Adipose tissue (tissue), 3 donors: Measurements from ENCODE around the gene MAGI2. TPM values are rescaled to one million over a fixed set of nuclear protein-coding genes. Genes with fewer than 3 reads are reported as not detected.
"Not testable (repeated sequence)": the region's sequence is repeated elsewhere in the genome, so short reads cannot be mapped to it uniquely, and the experiment has no call there.

ENCODE experiments used
- H3K27ac ChIP-seq: one replicate; pipeline ENCODE4 v1.5.1; 2013; ENCODE audit warnings: low read depth, low read length
- WGBS, 3 donors: extraction: QIAGEN DNeasy Blood & Tissue Kit; methylation state at CpG; one replicate each; pipeline ENCODE4 v1.1.7; 2013; 5-methylcytosine and 5-hydroxymethylcytosine counted together
- polyA plus RNA-seq, 3 donors: library from polyadenylated mRNA; stranded (reverse); fragments of 200-250 nt; gene quantifications; one replicate each; pipeline ENCODE4 v1.2.3, GENCODE V29; 2013
- donor health status: healthy with polysubstance abuse.
- donor health status: Bipolar disorder and iron deficiency.
- donor health status: healthy.

Gene MAGI2
- polyA plus RNA-seq, 3 donors, result 0.81 to 3.2 (median 2.2) TPM

DNA sequence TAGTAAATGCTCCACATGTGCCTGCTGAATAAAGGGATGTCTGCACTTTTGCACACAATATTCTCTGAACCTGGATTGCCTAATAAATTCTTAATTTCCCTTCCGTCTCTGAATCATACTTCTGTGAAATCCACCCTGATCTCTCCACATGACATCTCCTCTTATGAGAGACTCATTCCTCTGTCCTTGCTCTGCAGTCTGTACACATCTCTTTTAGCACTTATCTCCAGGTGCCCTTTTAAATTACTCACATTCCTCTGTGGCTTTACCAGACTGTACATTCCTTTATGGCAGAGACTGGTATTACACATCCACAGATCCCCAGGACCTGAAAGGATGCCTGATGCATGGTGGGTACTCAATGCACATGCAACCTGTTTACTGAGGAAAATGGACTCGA, 1127.3 kb downstream of the MAGI2 start:
- WGBS, 3 donors, result 78 to 84% (median 79%) methylated on average over 2 of the region's 2 CpGs
- H3K27ac ChIP-seq, result no peak overlapping the region

GRCh38 chr7:78323118-78323517, 1130.3 kb downstream of the MAGI2 start:
- no peak overlapping the region for H3K27ac ChIP-seq
- WGBS, 3 donors, result 42 to 68% (median 53%) methylated on average over 1 of the region's 1 CpG

DNA sequence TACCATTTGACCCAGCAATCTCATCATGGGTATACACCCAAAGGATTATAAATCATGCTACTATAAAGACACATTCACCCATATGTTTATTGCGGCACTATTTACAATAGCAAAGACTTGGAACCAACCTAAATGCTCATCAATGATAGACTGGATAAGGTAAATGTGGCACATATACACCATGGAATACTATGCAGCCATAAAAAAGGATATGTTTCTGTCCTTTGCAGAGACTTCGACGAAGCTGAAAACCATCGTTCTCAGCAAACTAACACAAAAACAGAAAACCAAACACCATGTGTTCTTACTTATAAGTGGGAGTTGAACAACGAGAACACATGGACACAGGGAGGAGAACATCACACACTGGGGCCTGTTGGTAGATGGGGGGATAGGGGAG, 1131.2 kb downstream of the MAGI2 start:
- WGBS, 3 donors, result 93 to 97% (median 93%) methylated on average over 5 of the region's 5 CpGs
- H3K27ac ChIP-seq, result not testable (repeated sequence)

DNA sequence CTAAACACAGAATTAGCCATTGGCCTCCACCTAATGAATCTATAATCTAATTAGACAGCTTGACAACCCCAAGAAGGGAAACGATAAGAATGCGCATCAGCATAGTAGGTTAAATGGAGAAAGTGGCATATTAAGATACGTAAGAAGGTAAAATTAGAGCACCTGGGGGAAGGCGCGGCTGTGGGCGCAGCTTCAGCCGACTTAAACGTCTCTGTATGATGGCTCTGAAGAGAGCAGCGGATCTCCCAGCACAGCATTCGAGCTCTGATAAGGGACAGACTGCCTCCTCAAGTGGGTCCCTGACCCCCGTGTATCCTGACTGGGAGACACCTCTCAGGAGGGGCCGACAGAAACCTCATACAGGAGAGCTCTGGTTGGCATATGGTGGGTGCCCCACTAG, 1136.1 kb downstream of the MAGI2 start:
- H3K27ac ChIP-seq, result no peak overlapping the region
- WGBS, 3 donors, result 84 to 92% (median 90%) methylated on average over 12 of the region's 12 CpGs

GRCh38 chr7:78316110-78316509, 1137.4 kb downstream of the MAGI2 start:
- H3K27ac ChIP-seq, result no peak overlapping the region

DNA sequence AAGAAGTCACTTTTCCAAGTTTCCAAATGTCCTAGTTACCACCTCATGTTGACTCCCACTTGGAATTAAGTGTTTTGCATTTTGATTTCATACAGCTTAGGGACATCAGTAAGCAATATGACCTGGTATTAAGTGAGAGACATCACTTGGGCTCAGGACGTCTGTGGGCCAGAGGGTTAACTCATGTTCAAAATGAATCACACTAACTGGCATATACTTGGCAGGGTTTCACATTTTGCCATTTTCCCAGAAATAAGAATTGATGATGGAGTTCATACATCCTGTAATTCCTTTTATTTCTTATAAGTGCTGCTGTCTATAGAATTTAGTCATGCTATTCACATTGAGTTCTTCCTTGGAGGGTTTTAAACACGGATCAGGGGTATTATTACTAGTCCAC, 1138.3 kb downstream of the MAGI2 start:
- H3K27ac ChIP-seq, result no peak overlapping the region
- 68 to 73% (median 71%) methylated on average over 2 of the region's 2 CpGs for WGBS, 3 donors

- WGBS, 3 donors, result 79 to 87% (median 84%) methylated on average over 2 of the region's 2 CpGs
- H3K27ac ChIP-seq, result no peak overlapping the region
These were observed 1142.3 kb downstream of the MAGI2 start for GRCh38 chr7:78311181-78311580.

- no peak overlapping the region for H3K27ac ChIP-seq
These were observed 1145.6 kb downstream of the MAGI2 start for GRCh38 chr7:78307892-78308291.

GRCh38 chr7:78306634-78307033, 1146.8 kb downstream of the MAGI2 start:
- WGBS, 3 donors, result 95 to 100% (median 97%) methylated on average over 1 of the region's 1 CpG
- H3K27ac ChIP-seq, result no peak overlapping the region

GRCh38 chr7:78301407-78301806, 1152.1 kb downstream of the MAGI2 start:
- WGBS, 3 donors, result 70 to 87% (median 71%) methylated on average over 3 of the region's 3 CpGs
- no peak overlapping the region for H3K27ac ChIP-seq

GRCh38 chr7:78299088-78299487, 1154.4 kb downstream of the MAGI2 start:
- 90 to 92% (median 91%) methylated on average over 5 of the region's 5 CpGs for WGBS, 3 donors
- H3K27ac ChIP-seq, result no peak overlapping the region

- no peak overlapping the region for H3K27ac ChIP-seq
- WGBS, 3 donors, result 24 to 79% (median 78%) methylated on average over 5 of the region's 5 CpGs
These were observed 1156.7 kb downstream of the MAGI2 start for GRCh38 chr7:78296644-78297371.

- WGBS, 3 donors, result 84 to 85% (median 84%) methylated on average over 2 of the region's 2 CpGs
These were observed 1157.3 kb downstream of the MAGI2 start for GRCh38 chr7:78296046-78296597.

GRCh38 chr7:78289471-78289870, 1164.0 kb downstream of the MAGI2 start:
- 71 to 92% (median 81%) methylated on average over 3 of the region's 3 CpGs for WGBS, 3 donors

More at GRCh38 chr7:78296046-78296597, 1157.3 kb downstream of the MAGI2 start:
- H3K27ac ChIP-seq, result no peak overlapping the region

DNA sequence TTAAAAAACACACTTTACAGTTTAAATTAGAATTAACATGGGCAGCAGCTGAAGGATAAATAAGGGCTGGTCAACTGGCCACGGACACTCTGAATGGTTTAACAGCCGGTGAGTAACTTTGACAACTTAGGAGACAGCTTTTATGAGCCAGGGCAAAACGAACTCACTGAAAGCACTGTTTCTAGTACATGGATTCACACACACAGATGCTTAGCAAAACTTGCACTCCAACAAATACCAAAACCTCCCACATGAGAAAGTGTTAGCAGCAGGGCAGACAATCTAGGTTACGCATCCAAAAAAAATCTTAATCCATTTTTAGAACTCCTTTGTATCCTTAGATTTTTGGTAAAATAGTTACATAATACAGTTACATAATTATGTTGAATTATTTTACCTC, 1168.5 kb downstream of the MAGI2 start:
- 46 to 62% (median 50%) methylated on average over 4 of the region's 4 CpGs for WGBS, 3 donors
- no peak overlapping the region for H3K27ac ChIP-seq

More at GRCh38 chr7:78289471-78289870, 1164.0 kb downstream of the MAGI2 start:
- H3K27ac ChIP-seq, result not testable (repeated sequence)

DNA sequence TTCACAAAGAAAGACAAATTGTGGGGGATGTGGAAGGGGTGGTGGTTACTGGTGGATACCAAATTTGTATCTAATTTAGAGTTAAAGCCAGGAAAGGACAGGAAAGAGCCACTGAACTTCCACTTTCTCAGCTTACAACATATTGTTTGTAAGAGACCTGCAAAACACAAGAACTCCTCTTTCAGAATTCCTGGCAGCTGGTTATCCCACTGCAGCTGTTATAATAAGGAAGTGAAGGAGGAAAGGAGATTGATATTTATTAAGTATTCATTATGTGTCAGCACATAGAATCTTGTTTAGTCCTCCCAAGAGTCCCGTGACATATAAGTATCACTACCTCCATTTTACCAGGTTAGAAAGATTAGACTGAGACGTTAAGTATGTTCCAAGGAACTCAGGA, 1173.2 kb downstream of the MAGI2 start:
- no peak overlapping the region for H3K27ac ChIP-seq
- 71 to 81% (median 81%) methylated on average over 2 of the region's 2 CpGs for WGBS, 3 donors

GRCh38 chr7:78279457-78279856, 1174.0 kb downstream of the MAGI2 start:
- WGBS, 3 donors, result 98 to 100% (median 100%) methylated on average over 1 of the region's 1 CpG
- no peak overlapping the region for H3K27ac ChIP-seq

- no peak overlapping the region for H3K27ac ChIP-seq
- WGBS, 3 donors, result 71 to 84% (median 76%) methylated on average over 4 of the region's 4 CpGs
These were observed 1174.4 kb downstream of the MAGI2 start for GRCh38 chr7:78279032-78279431.

GRCh38 chr7:78267141-78267540, 1186.3 kb downstream of the MAGI2 start:
- H3K27ac ChIP-seq, result no peak overlapping the region
- 89 to 95% (median 89%) methylated on average over 1 of the region's 1 CpG for WGBS, 3 donors

DNA sequence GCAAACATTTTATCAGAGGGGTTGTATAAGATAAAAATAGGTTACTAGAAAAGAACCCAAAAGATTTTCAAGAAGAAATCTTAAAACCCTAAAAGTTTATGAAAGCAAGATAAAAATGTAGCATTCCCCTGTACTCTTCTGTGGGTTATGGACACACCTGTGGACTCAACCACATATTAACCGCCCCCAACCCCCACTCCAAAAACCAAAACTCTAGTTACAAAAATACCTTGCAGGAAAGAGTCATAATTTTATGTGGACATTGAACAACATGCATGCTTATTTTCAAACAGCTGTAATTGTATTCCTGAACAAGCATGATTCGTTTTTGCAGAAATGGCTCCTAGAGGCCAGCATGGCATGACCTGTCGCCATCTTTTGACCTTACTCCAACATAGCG, 1188.0 kb downstream of the MAGI2 start:
- 83 to 91% (median 86%) methylated on average over 4 of the region's 4 CpGs for WGBS, 3 donors
- no peak overlapping the region for H3K27ac ChIP-seq
